Measurements from ENCODE around the gene XYLT1.

DNA sequence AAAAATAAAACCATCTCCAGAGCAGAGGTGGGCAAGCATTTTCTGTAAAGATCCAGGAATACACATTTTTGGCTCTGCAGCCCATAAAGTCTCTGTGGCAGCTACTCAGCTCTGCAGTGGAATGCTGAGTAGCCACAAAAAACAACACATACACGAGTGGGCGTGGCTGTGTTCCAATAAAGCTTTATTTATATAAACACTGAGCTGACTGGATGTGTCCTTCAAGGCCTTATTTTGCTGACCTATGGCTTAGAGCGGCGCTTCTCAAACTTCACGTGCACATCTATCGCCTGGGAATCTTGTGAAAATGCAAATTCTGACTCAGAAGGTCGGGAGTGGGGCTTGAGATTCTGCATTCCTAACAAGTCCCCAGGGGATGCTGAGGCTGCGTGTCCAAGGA lies 39.7 kb downstream of the XYLT1 start:
- TF ChIP-seq, protein P1, sequence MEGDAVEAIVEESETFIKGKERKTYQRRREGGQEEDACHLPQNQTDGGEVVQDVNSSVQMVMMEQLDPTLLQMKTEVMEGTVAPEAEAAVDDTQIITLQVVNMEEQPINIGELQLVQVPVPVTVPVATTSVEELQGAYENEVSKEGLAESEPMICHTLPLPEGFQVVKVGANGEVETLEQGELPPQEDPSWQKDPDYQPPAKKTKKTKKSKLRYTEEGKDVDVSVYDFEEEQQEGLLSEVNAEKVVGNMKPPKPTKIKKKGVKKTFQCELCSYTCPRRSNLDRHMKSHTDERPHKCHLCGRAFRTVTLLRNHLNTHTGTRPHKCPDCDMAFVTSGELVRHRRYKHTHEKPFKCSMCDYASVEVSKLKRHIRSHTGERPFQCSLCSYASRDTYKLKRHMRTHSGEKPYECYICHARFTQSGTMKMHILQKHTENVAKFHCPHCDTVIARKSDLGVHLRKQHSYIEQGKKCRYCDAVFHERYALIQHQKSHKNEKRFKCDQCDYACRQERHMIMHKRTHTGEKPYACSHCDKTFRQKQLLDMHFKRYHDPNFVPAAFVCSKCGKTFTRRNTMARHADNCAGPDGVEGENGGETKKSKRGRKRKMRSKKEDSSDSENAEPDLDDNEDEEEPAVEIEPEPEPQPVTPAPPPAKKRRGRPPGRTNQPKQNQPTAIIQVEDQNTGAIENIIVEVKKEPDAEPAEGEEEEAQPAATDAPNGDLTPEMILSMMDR (IDR thresholded peaks at IDR 0.05): no peak
- TF ChIP-seq POLR2A (IDR thresholded peaks at IDR 0.05): no peak
